ENCODE results near the gene KRTAP5-7.

Gene KRTAP5-7

GRCh38 chr11:71496421-71496820, 30.6 kb upstream of the KRTAP5-7 start:
- TF ChIP-seq TEAD4 (IDR thresholded peaks at IDR 0.05): no peak
- TF ChIP-seq TCF12 (IDR thresholded peaks at IDR 0.05; ENCODE audit: low read depth): no peak
- TF ChIP-seq NFIC (IDR thresholded peaks at IDR 0.05): no peak
- TF ChIP-seq TAF1 (IDR thresholded peaks at IDR 0.05; ENCODE audit: low read depth): no peak
- no peak for TF ChIP-seq RAD21 (IDR thresholded peaks at IDR 0.05; ENCODE audit: low read depth)
- TF ChIP-seq MAX (IDR thresholded peaks at IDR 0.05): no peak
- TF ChIP-seq EP300 (IDR thresholded peaks at IDR 0.05; ENCODE audit: borderline replicate concordance): no peak
- TF ChIP-seq REST (IDR thresholded peaks at IDR 0.05; ENCODE audit: low read depth): no peak
- TF ChIP-seq ZBTB7A (IDR thresholded peaks at IDR 0.05; ENCODE audit: low read depth): no peak
- TF ChIP-seq CEBPB (IDR thresholded peaks at IDR 0.05): no peak
- no peak for TF ChIP-seq EGR1 (IDR thresholded peaks at IDR 0.05)
- no peak for TF ChIP-seq YY1 (IDR thresholded peaks at IDR 0.05; ENCODE audit: low read depth)

- TF ChIP-seq NFIC (IDR thresholded peaks at IDR 0.05): no peak
- TF ChIP-seq EP300 (IDR thresholded peaks at IDR 0.05; ENCODE audit: borderline replicate concordance): no peak
- TF ChIP-seq TEAD4 (IDR thresholded peaks at IDR 0.05): no peak
- TF ChIP-seq TCF12 (IDR thresholded peaks at IDR 0.05; ENCODE audit: low read depth): no peak
- TF ChIP-seq CEBPB (IDR thresholded peaks at IDR 0.05): no peak
- no peak for TF ChIP-seq CREB1 (IDR thresholded peaks at IDR 0.05; ENCODE audit: low read depth)
- TF ChIP-seq USF1 (IDR thresholded peaks at IDR 0.05): no peak
These were observed 29.0 kb upstream of the KRTAP5-7 start for GRCh38 chr11:71498091-71498490.

GRCh38 chr11:71499125-71499524, 27.9 kb upstream of the KRTAP5-7 start:
- no peak for TF ChIP-seq FOXM1 (IDR thresholded peaks at IDR 0.05; ENCODE audit: borderline replicate concordance, low read depth)
- TF ChIP-seq TAF1 (IDR thresholded peaks at IDR 0.05; ENCODE audit: low read depth): no peak
- TF ChIP-seq YY1 (IDR thresholded peaks at IDR 0.05; ENCODE audit: low read depth): no peak
- no peak for TF ChIP-seq REST (IDR thresholded peaks at IDR 0.05; ENCODE audit: low read depth)
- TF ChIP-seq TCF12 (IDR thresholded peaks at IDR 0.05; ENCODE audit: low read depth): no peak

GRCh38 chr11:71499546-71499945, 27.5 kb upstream of the KRTAP5-7 start:
- TF ChIP-seq EP300 (IDR thresholded peaks at IDR 0.05; ENCODE audit: borderline replicate concordance) (no peak), REST (IDR thresholded peaks at IDR 0.05; ENCODE audit: low read depth) (no peak), CEBPB (IDR thresholded peaks at IDR 0.05) (no peak), RAD21 (IDR thresholded peaks at IDR 0.05; ENCODE audit: low read depth) (no peak), CREB1 (IDR thresholded peaks at IDR 0.05; ENCODE audit: low read depth) (no peak), YY1 (IDR thresholded peaks at IDR 0.05; ENCODE audit: low read depth) (no peak)

GRCh38 chr11:71500601-71501021, 26.5 kb upstream of the KRTAP5-7 start:
- TF ChIP-seq ZBTB7A (IDR thresholded peaks at IDR 0.05; ENCODE audit: low read depth) (0 out of 2 replicates have a peak, but pooled peaks have one; percentile 50), YY1 (IDR thresholded peaks at IDR 0.05; ENCODE audit: low read depth) (no peak), CEBPB (IDR thresholded peaks at IDR 0.05) (no peak), NFIC (IDR thresholded peaks at IDR 0.05) (peak; percentile 86)
